Measurements from ENCODE around the gene TP73. TPM values are rescaled to one million over a fixed set of nuclear protein-coding genes. Genes with fewer than 3 reads are reported as not detected.

The TP73 gene
- total RNA-seq, 1 donor from 2014 or later: 0.05 TPM

- Histone ChIP-seq H3K9me3 (replicated peaks) (no peaks in the 10 kb centered on the region), H3K4me1 (peaks cover 17% of the 10 kb centered on the region), H3K36me3 (peaks cover 81% of the 10 kb centered on the region), H3K27ac (replicated peaks) (no peak overlapping the region), H3K27me3 (ENCODE audit: low read depth) (no peaks in the 10 kb centered on the region), H3K4me3 (no peak overlapping the region)
- TF ChIP-seq CTCF (IDR thresholded peaks at IDR 0.05; ENCODE audit: borderline replicate concordance): no peak
- intact Hi-C loops (cut with micrococcal nuclease): no loop called here
- DNase-seq: no peak
Measured at GRCh38 chr1:3630161-3630611, 22.1 kb upstream of the TP73 start.

DNA sequence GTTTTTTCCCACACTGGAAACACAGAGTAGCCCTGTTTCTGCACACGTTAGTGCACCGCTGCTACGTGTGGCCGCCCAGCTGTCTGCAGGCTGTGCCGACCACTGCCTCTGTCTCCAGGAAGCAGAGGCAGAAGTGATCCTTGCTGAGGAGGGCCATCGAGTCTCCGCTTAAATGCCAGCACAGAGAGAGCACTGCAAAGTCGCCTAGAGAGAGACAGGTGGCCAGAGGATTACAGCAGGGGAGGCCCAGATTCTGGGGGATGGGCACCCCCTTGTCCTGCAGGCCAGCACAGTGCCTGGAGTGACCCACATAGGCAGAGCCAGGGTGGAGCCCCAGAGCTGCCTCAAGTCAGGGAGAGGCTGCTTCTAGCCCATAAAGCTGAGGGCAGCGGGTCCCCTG, 21.4 kb upstream of the TP73 start:
- no peak overlapping the region for H3K4me3 ChIP-seq
- peaks cover 10% of the 10 kb centered on the region for H3K4me1 ChIP-seq
- H3K27me3 ChIP-seq (ENCODE audit: low read depth): no peaks in the 10 kb centered on the region
- no peak for DNase-seq
- TF ChIP-seq CTCF (IDR thresholded peaks at IDR 0.05; ENCODE audit: borderline replicate concordance): no peak
- H3K36me3 ChIP-seq: peaks cover 89% of the 10 kb centered on the region
- no peaks in the 10 kb centered on the region for H3K9me3 ChIP-seq (replicated peaks)
- intact Hi-C loops (cut with micrococcal nuclease): no loop called here
- H3K27ac ChIP-seq (replicated peaks): no peak overlapping the region

DNA sequence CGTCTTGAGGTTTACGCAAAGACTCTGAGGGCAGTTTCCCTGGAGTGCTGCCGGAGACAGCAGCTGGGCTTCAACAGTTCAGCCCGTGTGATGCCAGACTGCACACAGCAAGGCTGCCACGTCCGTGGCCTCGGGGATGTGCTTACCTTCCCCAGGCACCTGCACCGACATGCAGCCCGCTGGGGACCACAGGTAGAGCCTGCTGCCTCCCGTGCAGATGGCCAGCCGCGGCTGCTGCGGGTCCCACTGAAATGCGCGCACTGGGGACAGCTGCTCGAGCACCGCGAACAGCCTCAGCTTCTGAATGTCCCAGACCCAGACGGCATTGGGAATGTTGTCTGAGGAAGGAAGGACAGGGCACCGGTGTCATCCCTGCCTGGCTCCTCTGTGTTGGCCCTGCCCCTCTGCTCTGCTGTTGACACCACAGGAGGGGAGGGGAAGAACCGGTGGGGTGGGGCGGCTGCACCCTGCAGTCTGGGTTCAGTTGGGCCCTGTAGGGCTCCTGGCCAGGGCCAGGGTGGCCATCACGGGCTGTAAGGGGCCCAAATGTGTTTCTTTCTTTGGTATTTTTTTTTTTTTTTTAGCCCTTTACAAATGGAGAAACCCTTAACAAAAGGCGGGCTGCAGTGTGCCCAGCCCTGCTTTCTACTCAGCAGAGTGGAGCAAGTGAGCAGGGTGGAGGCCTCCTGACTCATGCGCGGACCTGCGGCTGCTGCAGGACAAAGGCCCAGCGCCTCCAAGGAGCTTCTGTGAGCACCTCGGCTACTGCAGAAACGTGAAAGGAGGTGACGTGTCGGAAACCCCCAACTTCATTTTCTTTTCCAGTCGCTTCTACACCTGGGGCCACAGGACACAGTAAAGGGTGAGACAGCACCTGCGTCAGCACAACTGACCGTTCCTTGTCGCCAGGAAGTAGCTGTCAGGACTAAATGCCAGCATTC, 20.7 kb upstream of the TP73 start:
- intact Hi-C loops (cut with micrococcal nuclease): no loop called here
- no peaks in the 10 kb centered on the region for H3K9me3 ChIP-seq (replicated peaks)
- H3K4me3 ChIP-seq: no peak overlapping the region
- no peaks in the 10 kb centered on the region for H3K27me3 ChIP-seq (ENCODE audit: low read depth)
- peaks cover 95% of the 10 kb centered on the region for H3K36me3 ChIP-seq
- H3K27ac ChIP-seq (replicated peaks): no peak overlapping the region
- TF ChIP-seq CTCF (IDR thresholded peaks at IDR 0.05; ENCODE audit: borderline replicate concordance): no peak
- no peak for DNase-seq
- peaks cover 3% of the 10 kb centered on the region for H3K4me1 ChIP-seq

DNA sequence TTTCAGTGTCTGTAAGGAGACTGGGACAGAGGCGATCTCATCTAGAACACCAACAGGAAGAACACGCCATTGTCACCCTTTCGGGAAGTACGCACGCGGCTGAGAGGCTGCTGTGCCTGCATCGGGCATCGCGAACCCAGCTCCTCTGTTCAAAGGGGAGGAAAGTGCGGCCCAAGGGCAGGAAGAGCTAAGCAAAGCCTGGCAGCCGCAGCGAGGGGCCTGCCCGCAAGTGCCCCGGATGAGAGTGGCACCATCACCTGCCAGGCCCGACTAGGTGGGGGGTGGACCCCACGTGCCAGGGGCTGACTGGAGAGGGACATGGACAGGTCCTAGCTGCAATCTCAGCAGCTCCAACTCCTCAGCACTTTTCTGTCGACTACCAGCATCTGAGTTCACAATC, 20.0 kb upstream of the TP73 start:
- H3K4me1 ChIP-seq: no peaks in the 10 kb centered on the region
- no peaks in the 10 kb centered on the region for H3K9me3 ChIP-seq (replicated peaks)
- TF ChIP-seq CTCF (IDR thresholded peaks at IDR 0.05; ENCODE audit: borderline replicate concordance): no peak
- H3K27me3 ChIP-seq (ENCODE audit: low read depth): no peaks in the 10 kb centered on the region
- no peak for DNase-seq
- peaks cover 98% of the 10 kb centered on the region for H3K36me3 ChIP-seq
- no peak overlapping the region for H3K4me3 ChIP-seq
- H3K27ac ChIP-seq (replicated peaks): no peak overlapping the region
- intact Hi-C loops (cut with micrococcal nuclease): no loop called here

DNA sequence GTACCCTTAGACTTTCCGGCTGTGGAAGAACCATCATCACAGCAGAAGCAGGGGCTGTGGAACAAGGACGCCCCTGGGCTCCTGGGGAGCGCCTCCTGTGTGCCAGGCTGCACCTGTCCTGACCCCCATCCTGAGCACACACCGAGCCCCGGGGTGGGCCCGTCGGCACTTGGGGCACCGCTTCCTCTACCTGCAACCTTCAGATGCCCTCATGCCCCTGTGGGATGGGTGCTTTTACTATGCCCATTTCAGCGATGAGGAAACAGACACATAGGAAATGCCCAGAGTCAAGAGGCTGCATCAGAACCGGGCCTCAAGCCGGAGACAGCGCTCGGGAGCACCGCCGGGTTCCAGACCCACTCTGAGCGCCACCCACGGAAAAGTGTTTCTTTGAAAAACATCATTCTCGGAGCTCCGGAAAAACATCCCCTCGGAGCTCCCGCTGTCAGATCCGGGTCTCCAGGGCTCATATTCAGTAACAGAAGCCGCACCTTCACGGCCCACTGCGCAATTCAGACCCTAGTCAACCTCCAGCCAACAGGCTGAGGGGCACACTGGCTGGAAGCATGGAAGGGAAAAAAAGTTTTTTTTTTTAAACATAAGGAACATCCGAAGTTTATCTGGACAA, 19.5 kb upstream of the TP73 start:
- H3K4me1 ChIP-seq: no peaks in the 10 kb centered on the region
- TF ChIP-seq CTCF (IDR thresholded peaks at IDR 0.05; ENCODE audit: borderline replicate concordance): no peak
- H3K9me3 ChIP-seq (replicated peaks): no peaks in the 10 kb centered on the region
- DNase-seq: no peak
- H3K27me3 ChIP-seq (ENCODE audit: low read depth): no peaks in the 10 kb centered on the region
- H3K36me3 ChIP-seq: peaks cover 98% of the 10 kb centered on the region
- no peak overlapping the region for H3K27ac ChIP-seq (replicated peaks)
- intact Hi-C loops (cut with micrococcal nuclease): no loop called here
- no peak overlapping the region for H3K4me3 ChIP-seq

Data from left ventricle myocardium inferior (tissue), 1 donor.